Stimulated activated memory B cell treated with anti-CD40 and anti-IgM and Interleukin-4, amounts not matched to agents 10 μg/mL and 1 μg/mL and 100 μg/mL, for 72 hours (primary cell): ENCODE measurements around the gene ARHGAP27.

Experiments
- ATAC-seq: fragments of 150-1000 bp; cut with Tn5 transposase; 2 replicates; pipeline ENCODE4 v1.10.0; 2021
- H3K27ac Mint-ChIP-seq: one replicate; pipeline ENCODE4 v1.8.0; 2022; ENCODE audit warnings: mild to moderate bottlenecking, mixed read lengths
- H3K27me3 Mint-ChIP-seq: one replicate; pipeline ENCODE4 v1.8.0; 2022; ENCODE audit warnings: mixed read lengths
- H3K36me3 Mint-ChIP-seq: one replicate; pipeline ENCODE4 v1.8.0; 2022; ENCODE audit warnings: mixed read lengths
- H3K4me1 Mint-ChIP-seq: one replicate; pipeline ENCODE4 v1.8.0; 2022; ENCODE audit warnings: mixed read lengths
- H3K4me3 Mint-ChIP-seq: one replicate; pipeline ENCODE4 v1.8.0; 2022; ENCODE audit warnings: mild to moderate bottlenecking, moderate library complexity, mixed read lengths
- H3K9me3 Mint-ChIP-seq: one replicate; pipeline ENCODE4 v1.8.0; 2022; ENCODE audit warnings: mixed read lengths

The ARHGAP27 gene

GRCh38 chr17:45376171-45377005 lies 56.3 kb downstream of the ARHGAP27 start:
- Mint-ChIP-seq H3K36me3 (no peaks in the 10 kb centered on the region), H3K4me1 (peaks cover 70% of the 10 kb centered on the region), H3K27ac (peak overlapping the region; percentile 20), H3K4me3 (no peak overlapping the region), H3K27me3 (peaks cover 13% of the 10 kb centered on the region), H3K9me3 (no peaks in the 10 kb centered on the region)
- ATAC-seq = no peak

- H3K27me3 Mint-ChIP-seq = peaks cover 19% of the 10 kb centered on the region
- peak overlapping the region; percentile 78 for H3K27ac Mint-ChIP-seq
- ATAC-seq = no peak
- H3K9me3 Mint-ChIP-seq = no peaks in the 10 kb centered on the region
- H3K4me1 Mint-ChIP-seq = peaks cover 63% of the 10 kb centered on the region
- H3K4me3 Mint-ChIP-seq = no peak overlapping the region
- H3K36me3 Mint-ChIP-seq = no peaks in the 10 kb centered on the region
Measured at GRCh38 chr17:45374501-45374900, 58.2 kb downstream of the ARHGAP27 start.

GRCh38 chr17:45372325-45372869 lies 60.3 kb downstream of the ARHGAP27 start:
- Mint-ChIP-seq H3K4me3 (peak overlapping the region; percentile 7), H3K9me3 (no peaks in the 10 kb centered on the region), H3K36me3 (no peaks in the 10 kb centered on the region), H3K27me3 (peaks cover 19% of the 10 kb centered on the region), H3K4me1 (peaks cover 42% of the 10 kb centered on the region), H3K27ac (peak overlapping the region; percentile 78)
- ATAC-seq = no peak

GRCh38 chr17:45371414-45372324 lies 61.0 kb downstream of the ARHGAP27 start:
- Mint-ChIP-seq H3K27ac (peak overlapping the region; percentile 78), H3K4me1 (peaks cover 40% of the 10 kb centered on the region), H3K27me3 (peaks cover 19% of the 10 kb centered on the region), H3K36me3 (no peaks in the 10 kb centered on the region), H3K4me3 (peak overlapping the region; percentile 65), H3K9me3 (no peaks in the 10 kb centered on the region)
- no peak for ATAC-seq

- H3K4me3 Mint-ChIP-seq = no peak overlapping the region
- peak overlapping the region; percentile 78 for H3K27ac Mint-ChIP-seq
- no peak for ATAC-seq
Measured at GRCh38 chr17:45370949-45371413, 61.7 kb downstream of the ARHGAP27 start.

GRCh38 chr17:45369421-45369820 lies 63.2 kb downstream of the ARHGAP27 start:
- Mint-ChIP-seq H3K9me3 (no peaks in the 10 kb centered on the region), H3K4me3 (no peak overlapping the region), H3K4me1 (peaks cover 32% of the 10 kb centered on the region), H3K27me3 (peaks cover 38% of the 10 kb centered on the region), H3K27ac (no peak overlapping the region), H3K36me3 (no peaks in the 10 kb centered on the region)
- no peak for ATAC-seq

More at GRCh38 chr17:45370949-45371413, 61.7 kb downstream of the ARHGAP27 start:
- peaks cover 23% of the 10 kb centered on the region for H3K27me3 Mint-ChIP-seq
- peaks cover 36% of the 10 kb centered on the region for H3K4me1 Mint-ChIP-seq
- H3K9me3 Mint-ChIP-seq = no peaks in the 10 kb centered on the region
- H3K36me3 Mint-ChIP-seq = no peaks in the 10 kb centered on the region

- H3K4me3 Mint-ChIP-seq = no peak overlapping the region
- H3K36me3 Mint-ChIP-seq = no peaks in the 10 kb centered on the region
- ATAC-seq = no peak
- peaks cover 43% of the 10 kb centered on the region for H3K27me3 Mint-ChIP-seq
- no peaks in the 10 kb centered on the region for H3K9me3 Mint-ChIP-seq
- H3K27ac Mint-ChIP-seq = no peak overlapping the region
- peaks cover 25% of the 10 kb centered on the region for H3K4me1 Mint-ChIP-seq
Measured at GRCh38 chr17:45368651-45369050, 64.0 kb downstream of the ARHGAP27 start.

GRCh38 chr17:45367216-45367615 lies 65.5 kb downstream of the ARHGAP27 start:
- H3K27me3 Mint-ChIP-seq = peaks cover 53% of the 10 kb centered on the region
- peaks cover 4% of the 10 kb centered on the region for H3K36me3 Mint-ChIP-seq
- H3K4me1 Mint-ChIP-seq = peaks cover 17% of the 10 kb centered on the region
- H3K9me3 Mint-ChIP-seq = peaks cover 10% of the 10 kb centered on the region
- H3K4me3 Mint-ChIP-seq = no peak overlapping the region
- no peak for ATAC-seq
- H3K27ac Mint-ChIP-seq = no peak overlapping the region

- H3K4me3 Mint-ChIP-seq = no peak overlapping the region
- H3K4me1 Mint-ChIP-seq = peaks cover 12% of the 10 kb centered on the region
- H3K27ac Mint-ChIP-seq = no peak overlapping the region
- ATAC-seq = no peak
- peaks cover 53% of the 10 kb centered on the region for H3K27me3 Mint-ChIP-seq
- peaks cover 10% of the 10 kb centered on the region for H3K9me3 Mint-ChIP-seq
- peaks cover 4% of the 10 kb centered on the region for H3K36me3 Mint-ChIP-seq
Measured at GRCh38 chr17:45366691-45367090, 66.0 kb downstream of the ARHGAP27 start.

- Mint-ChIP-seq H3K36me3 (peaks cover 4% of the 10 kb centered on the region), H3K4me3 (no peak overlapping the region), H3K4me1 (peaks cover 5% of the 10 kb centered on the region), H3K27me3 (peaks cover 53% of the 10 kb centered on the region), H3K9me3 (peaks cover 10% of the 10 kb centered on the region), H3K27ac (peak overlapping the region; percentile 9)
- no peak for ATAC-seq
Measured at GRCh38 chr17:45366049-45366448, 66.6 kb downstream of the ARHGAP27 start.

GRCh38 chr17:45364531-45365390 lies 67.9 kb downstream of the ARHGAP27 start:
- H3K27ac Mint-ChIP-seq = peak overlapping the region; percentile 8

GRCh38 chr17:45363498-45363897 lies 69.2 kb downstream of the ARHGAP27 start:
- peaks cover 10% of the 10 kb centered on the region for H3K9me3 Mint-ChIP-seq
- no peaks in the 10 kb centered on the region for H3K4me1 Mint-ChIP-seq
- peaks cover 4% of the 10 kb centered on the region for H3K36me3 Mint-ChIP-seq
- no peak overlapping the region for H3K4me3 Mint-ChIP-seq
- H3K27ac Mint-ChIP-seq = no peak overlapping the region
- peaks cover 60% of the 10 kb centered on the region for H3K27me3 Mint-ChIP-seq
- no peak for ATAC-seq

More at GRCh38 chr17:45364531-45365390, 67.9 kb downstream of the ARHGAP27 start:
- H3K9me3 Mint-ChIP-seq = peaks cover 10% of the 10 kb centered on the region
- H3K27me3 Mint-ChIP-seq = peaks cover 60% of the 10 kb centered on the region
- H3K36me3 Mint-ChIP-seq = peaks cover 4% of the 10 kb centered on the region
- H3K4me1 Mint-ChIP-seq = no peaks in the 10 kb centered on the region
- no peak for ATAC-seq
- H3K4me3 Mint-ChIP-seq = no peak overlapping the region

- H3K9me3 Mint-ChIP-seq = peaks cover 10% of the 10 kb centered on the region
Measured at GRCh38 chr17:45361976-45362375, 70.7 kb downstream of the ARHGAP27 start.

GRCh38 chr17:45361451-45361850 lies 71.2 kb downstream of the ARHGAP27 start:
- ATAC-seq = no peak
- Mint-ChIP-seq H3K36me3 (peaks cover 4% of the 10 kb centered on the region), H3K9me3 (peaks cover 10% of the 10 kb centered on the region), H3K27me3 (peaks cover 60% of the 10 kb centered on the region), H3K27ac (no peak overlapping the region), H3K4me3 (no peak overlapping the region), H3K4me1 (no peaks in the 10 kb centered on the region)

More at GRCh38 chr17:45361976-45362375, 70.7 kb downstream of the ARHGAP27 start:
- H3K36me3 Mint-ChIP-seq = peaks cover 4% of the 10 kb centered on the region
- H3K4me1 Mint-ChIP-seq = no peaks in the 10 kb centered on the region
- H3K4me3 Mint-ChIP-seq = no peak overlapping the region
- no peak for ATAC-seq
- no peak overlapping the region for H3K27ac Mint-ChIP-seq
- peaks cover 60% of the 10 kb centered on the region for H3K27me3 Mint-ChIP-seq
